ENCODE data around the gene TLR6. TPM values are rescaled to one million over a fixed set of nuclear protein-coding genes. Genes with fewer than 3 reads are reported as not detected.

Gene TLR6
- total and polyA plus RNA-seq, 4 donors: 0.26 to 2.1 (median 1.3) TPM

GRCh38 chr4:38834570-38834969 lies 22.0 kb downstream of the TLR6 start:
- Histone ChIP-seq H3K9ac (ENCODE audit: low read depth in 1 of 2, low read length in 2 of 2) (no peak overlapping the region), H3K4me3 (ENCODE audit: low read depth in 1 of 3, low read length in 3 of 3) (no peak overlapping the region), H3K27ac (ENCODE audit: low read depth in 1 of 2, low read length in 2 of 2) (no peak overlapping the region), H3K36me3 (ENCODE audit: control insufficient read depth in 4 of 4, insufficient read depth in 3 of 4, low read depth in 1 of 4, low read length in 3 of 4) (no peaks in the 10 kb centered on the region), H3K27me3 (ENCODE audit: control insufficient read depth in 4 of 4, insufficient read depth in 4 of 4, low read length in 3 of 4) (no peaks in the 10 kb centered on the region), H3K9me3 (ENCODE audit: control insufficient read depth in 4 of 4, low read length in 3 of 4) (no peaks in the 10 kb centered on the region), H3K4me1 (ENCODE audit: control insufficient read depth in 4 of 4, insufficient read depth in 4 of 4, low read length in 3 of 4) (no peaks in the 10 kb centered on the region)
- no peak for DNase-seq (ENCODE audit: low spot score)
- 98% methylated on average over 4 of the region's 4 CpGs for WGBS
- TF ChIP-seq ZBTB33 (IDR thresholded peaks at IDR 0.05) (no peak), MAX (IDR thresholded peaks at IDR 0.05) (no peak), REST (IDR thresholded peaks at IDR 0.05) (no peak), FOXA2 (IDR thresholded peaks at IDR 0.05) (no peak), RAD21 (IDR thresholded peaks at IDR 0.05) (no peak)

- Histone ChIP-seq H3K36me3 (ENCODE audit: control insufficient read depth in 4 of 4, insufficient read depth in 3 of 4, low read depth in 1 of 4, low read length in 3 of 4) (no peaks in the 10 kb centered on the region), H3K27ac (ENCODE audit: low read depth in 1 of 2, low read length in 2 of 2) (no peak overlapping the region), H3K9me3 (ENCODE audit: control insufficient read depth in 4 of 4, low read length in 3 of 4) (no peaks in the 10 kb centered on the region), H3K9ac (ENCODE audit: low read depth in 1 of 2, low read length in 2 of 2) (no peak overlapping the region), H3K4me1 (ENCODE audit: control insufficient read depth in 4 of 4, insufficient read depth in 4 of 4, low read length in 3 of 4) (no peaks in the 10 kb centered on the region), H3K4me3 (ENCODE audit: low read depth in 1 of 3, low read length in 3 of 3) (no peak overlapping the region), H3K27me3 (ENCODE audit: control insufficient read depth in 4 of 4, insufficient read depth in 4 of 4, low read length in 3 of 4) (no peaks in the 10 kb centered on the region)
- TF ChIP-seq HNF4A (conservative IDR thresholded peaks at IDR 0.05): no peak
- no peak for TF ChIP-seq FOXA2 (IDR thresholded peaks at IDR 0.05)
- TF ChIP-seq RAD21 (IDR thresholded peaks at IDR 0.05): no peak
- TF ChIP-seq TAF1 (conservative IDR thresholded peaks at IDR 0.05): no peak
- TF ChIP-seq JUND (IDR thresholded peaks at IDR 0.05): no peak
- TF ChIP-seq NR2F2 (IDR thresholded peaks at IDR 0.05): no peak
- no peak for TF ChIP-seq MAX (IDR thresholded peaks at IDR 0.05)
- TF ChIP-seq FOXA1 (IDR thresholded peaks at IDR 0.05): no peak
- WGBS: 94% methylated on average over 7 of the region's 7 CpGs
- DNase-seq (ENCODE audit: low spot score): no peak
Measured at GRCh38 chr4:38832624-38833528, 23.7 kb downstream of the TLR6 start.

GRCh38 chr4:38832206-38832605 lies 24.4 kb downstream of the TLR6 start:
- H3K27me3 ChIP-seq (ENCODE audit: control insufficient read depth in 4 of 4, insufficient read depth in 4 of 4, low read length in 3 of 4): no peaks in the 10 kb centered on the region
- no peaks in the 10 kb centered on the region for H3K4me1 ChIP-seq (ENCODE audit: control insufficient read depth in 4 of 4, insufficient read depth in 4 of 4, low read length in 3 of 4)
- no peak overlapping the region for H3K27ac ChIP-seq (ENCODE audit: low read depth in 1 of 2, low read length in 2 of 2)
- TF ChIP-seq HNF4A (conservative IDR thresholded peaks at IDR 0.05) (no peak), JUND (IDR thresholded peaks at IDR 0.05) (no peak), YY1 (IDR thresholded peaks at IDR 0.05) (no peak), MAX (IDR thresholded peaks at IDR 0.05) (no peak), ZBTB33 (IDR thresholded peaks at IDR 0.05) (no peak)
- H3K4me3 ChIP-seq (ENCODE audit: low read depth in 1 of 3, low read length in 3 of 3): no peak overlapping the region
- no peak for DNase-seq (ENCODE audit: low spot score)
- WGBS: 87% methylated on average over 1 of the region's 1 CpG
- H3K9me3 ChIP-seq (ENCODE audit: control insufficient read depth in 4 of 4, low read length in 3 of 4): no peaks in the 10 kb centered on the region
- no peaks in the 10 kb centered on the region for H3K36me3 ChIP-seq (ENCODE audit: control insufficient read depth in 4 of 4, insufficient read depth in 3 of 4, low read depth in 1 of 4, low read length in 3 of 4)
- no peak overlapping the region for H3K9ac ChIP-seq (ENCODE audit: low read depth in 1 of 2, low read length in 2 of 2)
